Measurements from ENCODE around the gene ARHGAP27.

- no peak for TF ChIP-seq POLR2A (IDR thresholded peaks at IDR 0.05)
- TF ChIP-seq CTCF (IDR thresholded peaks at IDR 0.05): peak; percentile 91 to 100 (median 98)
Measured at GRCh38 chr17:45385331-45385997, 47.2 kb downstream of the ARHGAP27 start.
